ENCODE results near the gene LCT. TPM values are rescaled to one million over a fixed set of nuclear protein-coding genes. Genes with fewer than 3 reads are reported as not detected.

LCT gene
- total and polyA plus RNA-seq, 2 of the 13 experiments (the other 11 are each of a cell fraction or from before 2014, with no cell fraction given): not detected

DNA sequence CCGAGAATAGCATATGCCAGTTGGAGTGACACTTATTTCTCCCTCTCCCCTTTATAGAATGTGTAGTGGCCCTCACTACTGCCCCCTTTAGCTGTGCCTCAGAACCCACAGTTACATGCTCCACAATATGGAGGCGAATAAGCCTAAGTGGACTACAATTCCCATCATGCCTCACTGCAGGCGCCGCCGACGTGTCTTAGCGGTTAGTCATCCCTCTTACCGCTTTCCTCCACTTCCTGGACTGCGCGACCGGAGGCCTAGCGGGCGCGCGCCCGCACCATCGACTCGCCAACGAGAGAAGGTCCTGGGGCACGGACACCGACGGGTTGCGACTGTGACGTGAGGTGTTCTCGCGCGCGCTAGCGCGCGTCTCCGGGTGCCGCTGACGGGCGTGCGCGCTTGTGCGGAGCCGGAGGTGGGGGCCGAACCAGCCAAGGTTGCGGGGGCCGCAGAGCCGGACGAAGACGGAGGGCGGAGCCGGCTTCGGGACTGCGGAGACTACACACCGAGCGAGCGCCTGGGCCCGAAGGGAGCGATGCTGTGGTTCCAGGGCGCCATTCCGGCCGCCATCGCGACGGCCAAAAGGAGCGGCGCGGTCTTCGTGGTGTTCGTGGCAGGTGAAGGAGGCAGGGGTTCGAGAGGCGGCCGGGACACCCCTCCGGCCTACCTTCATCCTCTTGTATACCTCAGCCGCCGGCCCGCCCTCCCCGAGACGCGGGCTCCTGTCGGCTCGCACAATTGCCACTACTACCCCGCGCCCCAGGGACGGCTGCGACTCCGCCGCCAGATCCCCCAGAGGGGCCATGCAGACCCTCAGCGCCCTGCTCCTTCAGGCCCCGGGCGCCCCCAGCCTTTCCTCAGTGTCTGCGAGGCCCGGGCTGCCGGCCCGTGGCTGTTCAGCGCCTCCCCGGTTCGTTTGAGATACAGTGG lies 95.3 kb downstream of the LCT start, which contains the start of gene UBXN4 (continued):
- TF ChIP-seq KLF13 (CRISPR knock-in tag; IDR thresholded peaks at IDR 0.05) (no peak; the same call in 1 of the 2 replicates), JUN (CRISPR knock-in tag; IDR thresholded peaks at IDR 0.05) (peak; percentile 94), CENPT (CRISPR knock-in tag; IDR thresholded peaks at IDR 0.05; ENCODE audit: low read depth) (0 out of 2 replicates have a peak, but pooled peaks have one; percentile 57), POLR2G (IDR thresholded peaks at IDR 0.05; ENCODE audit: low read depth, low read length) (peak; percentile 95), ZFP41 (CRISPR knock-in tag; IDR thresholded peaks at IDR 0.05; ENCODE audit: borderline replicate concordance) (no peak), ZSCAN12 (CRISPR knock-in tag; IDR thresholded peaks at IDR 0.05) (0 out of 2 replicates have a peak, but pooled peaks have one; percentile 65), ZNF274 (CRISPR knock-in tag; IDR thresholded peaks at IDR 0.05) (peak; percentile 87), ZNF256 (CRISPR knock-in tag; conservative IDR thresholded peaks at IDR 0.05) (peak; percentile 86), ZNF12 (CRISPR knock-in tag; IDR thresholded peaks at IDR 0.05) (peak; percentile 36; the same call in 1 of the 2 replicates), ZMAT3 (CRISPR knock-in tag; conservative IDR thresholded peaks at IDR 0.05) (peak; percentile 90)
- TF ChIP-seq, protein P1, sequence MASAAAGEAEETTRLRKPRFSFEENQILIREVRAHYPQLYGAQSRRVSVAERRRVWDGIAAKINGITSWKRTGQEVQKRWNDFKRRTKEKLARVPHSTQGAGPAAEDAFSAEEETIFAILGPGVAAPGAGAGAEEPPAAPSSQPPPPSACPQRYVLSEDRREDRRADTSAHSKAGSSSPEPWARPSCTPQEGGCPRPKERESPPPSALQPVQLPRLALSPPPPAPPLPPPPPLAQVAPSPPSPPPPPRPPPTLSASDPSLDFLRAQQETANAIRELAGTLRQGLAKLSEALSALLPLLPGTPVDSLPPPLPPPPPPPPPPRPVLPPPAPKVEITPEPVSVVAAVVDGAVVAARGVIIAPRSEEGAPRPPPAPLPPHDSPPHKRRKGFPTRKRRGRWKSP (CRISPR knock-in tag; IDR thresholded peaks at IDR 0.05): peak; percentile 91
- TF ChIP-seq, protein P2, sequence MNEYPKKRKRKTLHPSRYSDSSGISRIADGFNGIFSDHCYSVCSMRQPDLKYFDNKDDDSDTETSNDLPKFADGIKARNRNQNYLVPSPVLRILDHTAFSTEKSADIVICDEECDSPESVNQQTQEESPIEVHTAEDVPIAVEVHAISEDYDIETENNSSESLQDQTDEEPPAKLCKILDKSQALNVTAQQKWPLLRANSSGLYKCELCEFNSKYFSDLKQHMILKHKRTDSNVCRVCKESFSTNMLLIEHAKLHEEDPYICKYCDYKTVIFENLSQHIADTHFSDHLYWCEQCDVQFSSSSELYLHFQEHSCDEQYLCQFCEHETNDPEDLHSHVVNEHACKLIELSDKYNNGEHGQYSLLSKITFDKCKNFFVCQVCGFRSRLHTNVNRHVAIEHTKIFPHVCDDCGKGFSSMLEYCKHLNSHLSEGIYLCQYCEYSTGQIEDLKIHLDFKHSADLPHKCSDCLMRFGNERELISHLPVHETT (CRISPR knock-in tag; conservative IDR thresholded peaks at IDR 0.05): peak; percentile 95
- TF ChIP-seq, protein P3, sequence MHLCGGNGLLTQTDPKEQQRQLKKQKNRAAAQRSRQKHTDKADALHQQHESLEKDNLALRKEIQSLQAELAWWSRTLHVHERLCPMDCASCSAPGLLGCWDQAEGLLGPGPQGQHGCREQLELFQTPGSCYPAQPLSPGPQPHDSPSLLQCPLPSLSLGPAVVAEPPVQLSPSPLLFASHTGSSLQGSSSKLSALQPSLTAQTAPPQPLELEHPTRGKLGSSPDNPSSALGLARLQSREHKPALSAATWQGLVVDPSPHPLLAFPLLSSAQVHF (CRISPR knock-in tag; IDR thresholded peaks at IDR 0.05): peak; percentile 58; the same call in 1 of the 2 replicates
- TF ChIP-seq, protein P4, sequence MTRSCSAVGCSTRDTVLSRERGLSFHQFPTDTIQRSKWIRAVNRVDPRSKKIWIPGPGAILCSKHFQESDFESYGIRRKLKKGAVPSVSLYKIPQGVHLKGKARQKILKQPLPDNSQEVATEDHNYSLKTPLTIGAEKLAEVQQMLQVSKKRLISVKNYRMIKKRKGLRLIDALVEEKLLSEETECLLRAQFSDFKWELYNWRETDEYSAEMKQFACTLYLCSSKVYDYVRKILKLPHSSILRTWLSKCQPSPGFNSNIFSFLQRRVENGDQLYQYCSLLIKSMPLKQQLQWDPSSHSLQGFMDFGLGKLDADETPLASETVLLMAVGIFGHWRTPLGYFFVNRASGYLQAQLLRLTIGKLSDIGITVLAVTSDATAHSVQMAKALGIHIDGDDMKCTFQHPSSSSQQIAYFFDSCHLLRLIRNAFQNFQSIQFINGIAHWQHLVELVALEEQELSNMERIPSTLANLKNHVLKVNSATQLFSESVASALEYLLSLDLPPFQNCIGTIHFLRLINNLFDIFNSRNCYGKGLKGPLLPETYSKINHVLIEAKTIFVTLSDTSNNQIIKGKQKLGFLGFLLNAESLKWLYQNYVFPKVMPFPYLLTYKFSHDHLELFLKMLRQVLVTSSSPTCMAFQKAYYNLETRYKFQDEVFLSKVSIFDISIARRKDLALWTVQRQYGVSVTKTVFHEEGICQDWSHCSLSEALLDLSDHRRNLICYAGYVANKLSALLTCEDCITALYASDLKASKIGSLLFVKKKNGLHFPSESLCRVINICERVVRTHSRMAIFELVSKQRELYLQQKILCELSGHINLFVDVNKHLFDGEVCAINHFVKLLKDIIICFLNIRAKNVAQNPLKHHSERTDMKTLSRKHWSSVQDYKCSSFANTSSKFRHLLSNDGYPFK (CRISPR knock-in tag; IDR thresholded peaks at IDR 0.05; ENCODE audit: borderline replicate concordance): peak; percentile 79
- TF ChIP-seq, protein P5, sequence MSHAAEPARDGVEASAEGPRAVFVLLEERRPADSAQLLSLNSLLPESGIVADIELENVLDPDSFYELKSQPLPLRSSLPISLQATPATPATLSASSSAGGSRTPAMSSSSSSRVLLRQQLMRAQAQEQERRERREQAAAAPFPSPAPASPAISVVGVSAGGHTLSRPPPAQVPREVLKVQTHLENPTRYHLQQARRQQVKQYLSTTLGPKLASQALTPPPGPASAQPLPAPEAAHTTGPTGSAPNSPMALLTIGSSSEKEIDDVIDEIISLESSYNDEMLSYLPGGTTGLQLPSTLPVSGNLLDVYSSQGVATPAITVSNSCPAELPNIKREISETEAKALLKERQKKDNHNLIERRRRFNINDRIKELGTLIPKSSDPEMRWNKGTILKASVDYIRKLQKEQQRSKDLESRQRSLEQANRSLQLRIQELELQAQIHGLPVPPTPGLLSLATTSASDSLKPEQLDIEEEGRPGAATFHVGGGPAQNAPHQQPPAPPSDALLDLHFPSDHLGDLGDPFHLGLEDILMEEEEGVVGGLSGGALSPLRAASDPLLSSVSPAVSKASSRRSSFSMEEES (CRISPR knock-in tag; IDR thresholded peaks at IDR 0.05): no peak; the same call in 1 of the 2 replicates
- TF ChIP-seq, protein P6, sequence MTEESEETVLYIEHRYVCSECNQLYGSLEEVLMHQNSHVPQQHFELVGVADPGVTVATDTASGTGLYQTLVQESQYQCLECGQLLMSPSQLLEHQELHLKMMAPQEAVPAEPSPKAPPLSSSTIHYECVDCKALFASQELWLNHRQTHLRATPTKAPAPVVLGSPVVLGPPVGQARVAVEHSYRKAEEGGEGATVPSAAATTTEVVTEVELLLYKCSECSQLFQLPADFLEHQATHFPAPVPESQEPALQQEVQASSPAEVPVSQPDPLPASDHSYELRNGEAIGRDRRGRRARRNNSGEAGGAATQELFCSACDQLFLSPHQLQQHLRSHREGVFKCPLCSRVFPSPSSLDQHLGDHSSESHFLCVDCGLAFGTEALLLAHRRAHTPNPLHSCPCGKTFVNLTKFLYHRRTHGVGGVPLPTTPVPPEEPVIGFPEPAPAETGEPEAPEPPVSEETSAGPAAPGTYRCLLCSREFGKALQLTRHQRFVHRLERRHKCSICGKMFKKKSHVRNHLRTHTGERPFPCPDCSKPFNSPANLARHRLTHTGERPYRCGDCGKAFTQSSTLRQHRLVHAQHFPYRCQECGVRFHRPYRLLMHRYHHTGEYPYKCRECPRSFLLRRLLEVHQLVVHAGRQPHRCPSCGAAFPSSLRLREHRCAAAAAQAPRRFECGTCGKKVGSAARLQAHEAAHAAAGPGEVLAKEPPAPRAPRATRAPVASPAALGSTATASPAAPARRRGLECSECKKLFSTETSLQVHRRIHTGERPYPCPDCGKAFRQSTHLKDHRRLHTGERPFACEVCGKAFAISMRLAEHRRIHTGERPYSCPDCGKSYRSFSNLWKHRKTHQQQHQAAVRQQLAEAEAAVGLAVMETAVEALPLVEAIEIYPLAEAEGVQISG (CRISPR knock-in tag; IDR thresholded peaks at IDR 0.05): peak; percentile 93

All from HepG2 (cell line).